ENCODE results near the gene SLC41A3. TPM values are rescaled to one million over a fixed set of nuclear protein-coding genes. Genes with fewer than 3 reads are reported as not detected.

The SLC41A3 gene
- total RNA-seq, 1 experiment from 2014 or later: 35.5 TPM

DNA sequence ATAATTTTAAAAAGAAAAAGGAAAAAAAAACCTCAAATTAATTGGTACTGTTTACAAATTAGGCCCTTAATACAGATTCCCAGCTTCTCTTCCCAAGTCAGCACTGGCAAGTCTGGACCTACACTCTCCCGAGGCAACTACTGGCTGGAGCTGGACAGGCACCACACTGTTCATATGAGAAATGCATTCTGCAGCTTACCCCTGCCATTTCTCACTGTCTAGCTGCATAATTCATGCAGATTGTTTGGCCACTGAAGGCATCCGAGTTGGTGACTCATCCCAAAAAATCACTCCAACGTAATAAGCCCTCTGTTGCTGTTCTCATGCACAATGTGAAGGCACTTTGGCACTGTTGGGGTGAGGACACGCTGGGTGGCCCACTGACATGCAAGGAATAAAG, 69.7 kb downstream of the SLC41A3 start:
- peaks cover 0 to 5% of the 10 kb centered on the region in 2 experiments; a peak in 1 of 5 replicates for H3K9me3 Mint-ChIP-seq
- H3K4me2 ChIP-seq (ENCODE audit: insufficient read depth, insufficient read length, low read length): no peak overlapping the region

More for the DNA sequence above, 69.7 kb downstream of the SLC41A3 start:
- Histone ChIP-seq H3K27ac (ENCODE audit: insufficient read length, low read depth, low read length) (no peak overlapping the region), H4K5ac (ENCODE audit: insufficient read length, low read depth, low read length) (no peak overlapping the region), H3K4ac (ENCODE audit: low read depth, low read length) (no peak overlapping the region), H3T11ph (ENCODE audit: low read length) (no peak overlapping the region), H2BK20ac (ENCODE audit: low read depth, low read length, poor library complexity, severe bottlenecking) (no peak overlapping the region), H2BK5ac (ENCODE audit: insufficient read length, low read length) (no peak overlapping the region), H3K56ac (ENCODE audit: insufficient read length, low read depth, low read length) (no peak overlapping the region), H3K4me1 (ENCODE audit: insufficient read depth, low read length) (no peaks in the 10 kb centered on the region), H2AFZ (ENCODE audit: low read length) (no peak overlapping the region), H4K91ac (ENCODE audit: insufficient read length, low read depth, low read length) (no peak overlapping the region), H3K79me2 (ENCODE audit: insufficient read depth, low read length) (no peaks in the 10 kb centered on the region), H3K18ac (ENCODE audit: insufficient read length, low read depth, low read length) (no peak overlapping the region), H2BK120ac (ENCODE audit: low read depth, low read length, poor library complexity, severe bottlenecking) (no peak overlapping the region), H3K23ac (ENCODE audit: insufficient read length, low read depth, low read length) (no peak overlapping the region), H4K20me1 (ENCODE audit: control insufficient read depth, insufficient read depth, insufficient read length) (no peaks in the 10 kb centered on the region), H3K9ac (ENCODE audit: extremely low read depth, insufficient read length, low read length) (no peak overlapping the region), H3K14ac (ENCODE audit: insufficient read depth, low read length) (no peak overlapping the region), H3K79me1 (ENCODE audit: insufficient read depth, low read depth, low read length, poor library complexity, severe bottlenecking) (no peaks in the 10 kb centered on the region), H2AK5ac (ENCODE audit: insufficient read length, low read length) (no peak overlapping the region), H3K9me3 (ENCODE audit: control insufficient read depth, low read depth, low read length) (no peaks in the 10 kb centered on the region), H2BK12ac (ENCODE audit: insufficient read length, low read depth, low read length) (no peak overlapping the region), H2BK15ac (ENCODE audit: low read depth, low read length) (no peak overlapping the region), H3K23me2 (ENCODE audit: insufficient read length, low read depth, low read length, poor library complexity, severe bottlenecking) (no peaks in the 10 kb centered on the region), H4K8ac (replicated peaks; ENCODE audit: insufficient read length, low read depth, low read length) (no peak overlapping the region), H3K27me3 (ENCODE audit: insufficient read depth, low read length) (no peaks in the 10 kb centered on the region)
- TF ChIP-seq, protein P1, sequence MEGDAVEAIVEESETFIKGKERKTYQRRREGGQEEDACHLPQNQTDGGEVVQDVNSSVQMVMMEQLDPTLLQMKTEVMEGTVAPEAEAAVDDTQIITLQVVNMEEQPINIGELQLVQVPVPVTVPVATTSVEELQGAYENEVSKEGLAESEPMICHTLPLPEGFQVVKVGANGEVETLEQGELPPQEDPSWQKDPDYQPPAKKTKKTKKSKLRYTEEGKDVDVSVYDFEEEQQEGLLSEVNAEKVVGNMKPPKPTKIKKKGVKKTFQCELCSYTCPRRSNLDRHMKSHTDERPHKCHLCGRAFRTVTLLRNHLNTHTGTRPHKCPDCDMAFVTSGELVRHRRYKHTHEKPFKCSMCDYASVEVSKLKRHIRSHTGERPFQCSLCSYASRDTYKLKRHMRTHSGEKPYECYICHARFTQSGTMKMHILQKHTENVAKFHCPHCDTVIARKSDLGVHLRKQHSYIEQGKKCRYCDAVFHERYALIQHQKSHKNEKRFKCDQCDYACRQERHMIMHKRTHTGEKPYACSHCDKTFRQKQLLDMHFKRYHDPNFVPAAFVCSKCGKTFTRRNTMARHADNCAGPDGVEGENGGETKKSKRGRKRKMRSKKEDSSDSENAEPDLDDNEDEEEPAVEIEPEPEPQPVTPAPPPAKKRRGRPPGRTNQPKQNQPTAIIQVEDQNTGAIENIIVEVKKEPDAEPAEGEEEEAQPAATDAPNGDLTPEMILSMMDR (conservative IDR thresholded peaks at IDR 0.05): no peak
- DNase-seq: peak; percentile 14
- H3K27ac Mint-ChIP-seq: peak overlapping the region in 2 of 3 experiments; percentile 34 to 53; a peak in 3 of 7 replicates
- H3K4me1 Mint-ChIP-seq: peaks cover 16% of the 10 kb centered on the region in 2 experiments
- WGBS (ENCODE audit: extremely low coverage, insufficient read length, low lambda C conversion rate): no CpG with 5 or more reads among the region's 4 CpGs
- H3K27me3 Mint-ChIP-seq (ENCODE audit: low read depth): no peaks in the 10 kb centered on the region; the same call in 1 of the 2 replicates
- H3K36me3 Mint-ChIP-seq (ENCODE audit: insufficient read depth in 1 of 3, low read depth in 3 of 3): peaks cover 0 to 36% (median 32%) of the 10 kb centered on the region in 3 experiments; a peak in 6 of 7 replicates
- H3K4me3 Mint-ChIP-seq: no peak overlapping the region; a peak in 1 of 5 replicates
